CD14-positive monocyte (primary cell): ENCODE measurements around the gene KRTAP4-5. TPM values are rescaled to one million over a fixed set of nuclear protein-coding genes. Genes with fewer than 3 reads are reported as not detected.
"Not testable (repeated sequence)": the region's sequence is repeated elsewhere in the genome, so short reads cannot be mapped to it uniquely, and the experiment has no call there.

Experiments
- DNase-seq, 3 donors: peaks; one replicate each; pipeline ENCODE4 v3.0.0-alpha.2; 2011 to 2022
- H2AFZ ChIP-seq: 2 replicates; pipeline ENCODE4 v1.6.0; 2012; ENCODE audit warnings: mild to moderate bottlenecking, low read depth, low read length, inconsistent platforms; ENCODE audit not compliant: insufficient read depth, poor library complexity, severe bottlenecking
- H3K27ac ChIP-seq, 2 donors: 1 replicate in 1 of 2; 2 replicates in 1 of 2; pipeline ENCODE4 v1.5.1; 2012 to 2013; ENCODE audit warnings: low read length in 2 of 2, control low read depth in 1 of 2, inconsistent platforms in 1 of 2, low read depth in 1 of 2, mild to moderate bottlenecking in 1 of 2
- H3K27me3 ChIP-seq, 2 donors: one replicate each; pipeline versions ENCODE4 v1.6.0 to v1.6.1; 2011 to 2013; ENCODE audit warnings: low read length in 2 of 2; ENCODE audit not compliant: control insufficient read depth in 2 of 2, insufficient read depth in 2 of 2
- H3K36me3 ChIP-seq, 2 donors: replicated peaks in 1 of 2; 1 replicate in 1 of 2; 2 replicates in 1 of 2; pipeline versions ENCODE4 v1.5.1 to v1.6.1; 2012 to 2013; ENCODE audit warnings: low read length in 2 of 2, control low read depth in 1 of 2, inconsistent platforms in 1 of 2, mild to moderate bottlenecking in 1 of 2; ENCODE audit not compliant: insufficient read depth in 2 of 2, control insufficient read depth in 1 of 2
- H3K4me1 ChIP-seq, 2 donors: 1 replicate in 1 of 2; 2 replicates in 1 of 2; pipeline versions ENCODE4 v1.5.1 to v1.6.1; 2012 to 2013; ENCODE audit warnings: low read length in 2 of 2, control low read depth in 1 of 2, inconsistent platforms in 1 of 2, mild to moderate bottlenecking in 1 of 2, moderate library complexity in 1 of 2; ENCODE audit not compliant: insufficient read depth in 2 of 2, control insufficient read depth in 1 of 2
- H3K4me2 ChIP-seq: replicated peaks from 2 replicates; pipeline ENCODE3; 2012; ENCODE audit warnings: low read length, moderate library complexity, mild to moderate bottlenecking; ENCODE audit not compliant: poor library complexity, severe bottlenecking; ENCODE audit errors: extremely low read depth
- H3K4me3 ChIP-seq, 3 experiments: fragments of 200-600 bp in 1 of 3; sonication (generic) in 1 of 3; replicated peaks in 1 of 3; 1 replicate in 2 of 3; 2 replicates in 1 of 3; pipeline ENCODE4 v1.5.1; 2011 to 2013; ENCODE audit warnings: low read length in 3 of 3, mild to moderate bottlenecking in 3 of 3, control low read depth in 2 of 3, low read depth in 2 of 3, inconsistent platforms in 1 of 3, moderate library complexity in 1 of 3
- H3K79me2 ChIP-seq: 2 replicates; pipeline ENCODE4 v1.6.0; 2012; ENCODE audit warnings: mild to moderate bottlenecking, control low read depth, inconsistent platforms, low read length, moderate library complexity; ENCODE audit not compliant: insufficient read depth
- H3K9ac ChIP-seq: 2 replicates; pipeline ENCODE4 v1.6.0; 2017; ENCODE audit warnings: low read length, mild to moderate bottlenecking; ENCODE audit not compliant: insufficient read depth, poor library complexity, severe bottlenecking
- H3K9me3 ChIP-seq, 2 donors: replicated peaks in 1 of 2; 1 replicate in 1 of 2; 2 replicates in 1 of 2; pipeline versions ENCODE4 v1.5.1 to v1.6.1; 2012 to 2013; ENCODE audit warnings: low read length in 2 of 2, control low read depth in 1 of 2; ENCODE audit not compliant: control insufficient read depth in 1 of 2, insufficient read depth in 1 of 2
- H4K20me1 ChIP-seq: 2 replicates; pipeline ENCODE4 v1.6.0; 2012; ENCODE audit warnings: mild to moderate bottlenecking, low read length, control low read depth, moderate library complexity; ENCODE audit not compliant: insufficient read depth
- H3K27ac Mint-ChIP-seq, 7 donors: one replicate each; pipeline ENCODE4 v1.8.0; 2020; ENCODE audit warnings: mild to moderate bottlenecking in 7 of 7, mixed read lengths in 7 of 7, moderate library complexity in 6 of 7, inconsistent platforms in 2 of 7
- H3K27me3 Mint-ChIP-seq, 3 donors: one replicate each; pipeline ENCODE4 v1.8.0; 2021 to 2022; ENCODE audit warnings: low read depth in 3 of 3, mild to moderate bottlenecking in 3 of 3, mixed read lengths in 3 of 3, moderate library complexity in 3 of 3, inconsistent platforms in 1 of 3
- H3K36me3 Mint-ChIP-seq, 2 donors: one replicate each; pipeline ENCODE4 v1.8.0; 2020; ENCODE audit warnings: mixed read lengths in 2 of 2, inconsistent platforms in 1 of 2, mild to moderate bottlenecking in 1 of 2
- H3K4me1 Mint-ChIP-seq: one replicate; pipeline ENCODE4 v1.8.0; 2020; ENCODE audit warnings: mild to moderate bottlenecking, mixed read lengths
- H3K4me3 Mint-ChIP-seq, 2 donors: one replicate each; pipeline ENCODE4 v1.8.0; 2020; ENCODE audit warnings: mild to moderate bottlenecking in 2 of 2, mixed read lengths in 2 of 2, moderate library complexity in 1 of 2
- H3K9me3 Mint-ChIP-seq, 7 donors: one replicate each; pipeline ENCODE4 v1.8.0; 2020 to 2022; ENCODE audit warnings: mixed read lengths in 7 of 7, mild to moderate bottlenecking in 6 of 7, moderate library complexity in 6 of 7, inconsistent platforms in 2 of 7
- WGBS: methylation state at CpG from one replicate; pipeline ENCODE4 v1.1.5; 2013; ENCODE audit warnings: missing lambda C conversion rate; ENCODE audit not compliant: insufficient coverage; 5-methylcytosine and 5-hydroxymethylcytosine counted together
- intact Hi-C, 2 donors: fragments of 100-400 bp; cut with micrococcal nuclease; formaldehyde crosslinking; loops; one replicate each; pipeline versions ENCODE4 v1.15.0 to v1.15.1; 2023
- polyA plus RNA-seq, 3 donors: library from polyadenylated mRNA; depleted of rRNA in 1 of 3; unstranded in 2 of 3; stranded (reverse) in 1 of 3; fragments of 300-500 nt in 2 of 3; fragments of >200 nt in 1 of 3; fragmentation: Illumina TruSeq in 2 of 3; gene quantifications; 1 replicate in 2 of 3; 2 replicates in 1 of 3; pipeline ENCODE4 v1.2.3, GENCODE V29; 2012 to 2021
- TF ChIP-seq, protein P1 (sequence below): fragments of 200-600 bp; IDR thresholded peaks from one replicate; pipeline ENCODE4 v1.8.0; 2022; ENCODE audit warnings: antibody characterized with exemption, mild to moderate bottlenecking

Gene KRTAP4-5
- polyA plus RNA-seq, 3 donors, result not detected

GRCh38 chr17:41150026-41150425 lies 401 bp upstream of the KRTAP4-5 start:
- H3K27ac ChIP-seq, result no peak overlapping the region
- no peak overlapping the region for H3K9ac ChIP-seq
- no peaks in the 10 kb centered on the region for H3K9me3 ChIP-seq
- intact Hi-C loops, result no loop called here
- Mint-ChIP-seq H3K27me3 (peaks cover 2 to 8% (median 4%) of the 10 kb centered on the region in 3 donors), H3K4me3 (no peak overlapping the region), H3K4me1 (no peaks in the 10 kb centered on the region), H3K9me3 (peaks cover 0 to 3% (median under 1%) of the 10 kb centered on the region in 7 donors), H3K36me3 (no peaks in the 10 kb centered on the region), H3K27ac (no peak overlapping the region)
- no peak overlapping the region for H3K4me2 ChIP-seq
- 79% methylated on average over 3 of the region's 4 CpGs for WGBS
- TF ChIP-seq, protein P1, sequence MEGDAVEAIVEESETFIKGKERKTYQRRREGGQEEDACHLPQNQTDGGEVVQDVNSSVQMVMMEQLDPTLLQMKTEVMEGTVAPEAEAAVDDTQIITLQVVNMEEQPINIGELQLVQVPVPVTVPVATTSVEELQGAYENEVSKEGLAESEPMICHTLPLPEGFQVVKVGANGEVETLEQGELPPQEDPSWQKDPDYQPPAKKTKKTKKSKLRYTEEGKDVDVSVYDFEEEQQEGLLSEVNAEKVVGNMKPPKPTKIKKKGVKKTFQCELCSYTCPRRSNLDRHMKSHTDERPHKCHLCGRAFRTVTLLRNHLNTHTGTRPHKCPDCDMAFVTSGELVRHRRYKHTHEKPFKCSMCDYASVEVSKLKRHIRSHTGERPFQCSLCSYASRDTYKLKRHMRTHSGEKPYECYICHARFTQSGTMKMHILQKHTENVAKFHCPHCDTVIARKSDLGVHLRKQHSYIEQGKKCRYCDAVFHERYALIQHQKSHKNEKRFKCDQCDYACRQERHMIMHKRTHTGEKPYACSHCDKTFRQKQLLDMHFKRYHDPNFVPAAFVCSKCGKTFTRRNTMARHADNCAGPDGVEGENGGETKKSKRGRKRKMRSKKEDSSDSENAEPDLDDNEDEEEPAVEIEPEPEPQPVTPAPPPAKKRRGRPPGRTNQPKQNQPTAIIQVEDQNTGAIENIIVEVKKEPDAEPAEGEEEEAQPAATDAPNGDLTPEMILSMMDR, result no peak
- no peaks in the 10 kb centered on the region for H3K4me1 ChIP-seq
- no peak overlapping the region for H2AFZ ChIP-seq
- no peaks in the 10 kb centered on the region for H3K79me2 ChIP-seq
- no peaks in the 10 kb centered on the region for H3K36me3 ChIP-seq
- no peaks in the 10 kb centered on the region for H3K27me3 ChIP-seq
- no peak overlapping the region for H3K4me3 ChIP-seq
- DNase-seq, result no peak
- H4K20me1 ChIP-seq, result no peaks in the 10 kb centered on the region

GRCh38 chr17:41148971-41149651 lies 514 bp downstream of the KRTAP4-5 start:
- H3K27ac Mint-ChIP-seq, H3K9me3 ChIP-seq, H3K4me1 Mint-ChIP-seq, H4K20me1 ChIP-seq, H3K4me1 ChIP-seq, H3K4me3 Mint-ChIP-seq, H3K36me3 ChIP-seq, H3K36me3 Mint-ChIP-seq, H3K9ac ChIP-seq, H3K79me2 ChIP-seq, H3K27me3 Mint-ChIP-seq, H3K9me3 Mint-ChIP-seq, H2AFZ ChIP-seq, DNase-seq, H3K27ac ChIP-seq, intact Hi-C loops, H3K4me2 ChIP-seq, H3K4me3 ChIP-seq, H3K27me3 ChIP-seq: not testable (repeated sequence)
- 86% methylated on average over 6 of the region's 10 CpGs for WGBS
